GM10847 (cell line): ENCODE measurements around the gene SLCO6A1.

Source experiments
- POLR2A ChIP-seq: IDR thresholded peaks from 2 replicates; pipeline ENCODE4 v1.6.1; 2011; ENCODE audit not compliant: insufficient read length; ENCODE audit errors: extremely low read depth

Gene SLCO6A1, protein sequence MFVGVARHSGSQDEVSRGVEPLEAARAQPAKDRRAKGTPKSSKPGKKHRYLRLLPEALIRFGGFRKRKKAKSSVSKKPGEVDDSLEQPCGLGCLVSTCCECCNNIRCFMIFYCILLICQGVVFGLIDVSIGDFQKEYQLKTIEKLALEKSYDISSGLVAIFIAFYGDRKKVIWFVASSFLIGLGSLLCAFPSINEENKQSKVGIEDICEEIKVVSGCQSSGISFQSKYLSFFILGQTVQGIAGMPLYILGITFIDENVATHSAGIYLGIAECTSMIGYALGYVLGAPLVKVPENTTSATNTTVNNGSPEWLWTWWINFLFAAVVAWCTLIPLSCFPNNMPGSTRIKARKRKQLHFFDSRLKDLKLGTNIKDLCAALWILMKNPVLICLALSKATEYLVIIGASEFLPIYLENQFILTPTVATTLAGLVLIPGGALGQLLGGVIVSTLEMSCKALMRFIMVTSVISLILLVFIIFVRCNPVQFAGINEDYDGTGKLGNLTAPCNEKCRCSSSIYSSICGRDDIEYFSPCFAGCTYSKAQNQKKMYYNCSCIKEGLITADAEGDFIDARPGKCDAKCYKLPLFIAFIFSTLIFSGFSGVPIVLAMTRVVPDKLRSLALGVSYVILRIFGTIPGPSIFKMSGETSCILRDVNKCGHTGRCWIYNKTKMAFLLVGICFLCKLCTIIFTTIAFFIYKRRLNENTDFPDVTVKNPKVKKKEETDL

DNA sequence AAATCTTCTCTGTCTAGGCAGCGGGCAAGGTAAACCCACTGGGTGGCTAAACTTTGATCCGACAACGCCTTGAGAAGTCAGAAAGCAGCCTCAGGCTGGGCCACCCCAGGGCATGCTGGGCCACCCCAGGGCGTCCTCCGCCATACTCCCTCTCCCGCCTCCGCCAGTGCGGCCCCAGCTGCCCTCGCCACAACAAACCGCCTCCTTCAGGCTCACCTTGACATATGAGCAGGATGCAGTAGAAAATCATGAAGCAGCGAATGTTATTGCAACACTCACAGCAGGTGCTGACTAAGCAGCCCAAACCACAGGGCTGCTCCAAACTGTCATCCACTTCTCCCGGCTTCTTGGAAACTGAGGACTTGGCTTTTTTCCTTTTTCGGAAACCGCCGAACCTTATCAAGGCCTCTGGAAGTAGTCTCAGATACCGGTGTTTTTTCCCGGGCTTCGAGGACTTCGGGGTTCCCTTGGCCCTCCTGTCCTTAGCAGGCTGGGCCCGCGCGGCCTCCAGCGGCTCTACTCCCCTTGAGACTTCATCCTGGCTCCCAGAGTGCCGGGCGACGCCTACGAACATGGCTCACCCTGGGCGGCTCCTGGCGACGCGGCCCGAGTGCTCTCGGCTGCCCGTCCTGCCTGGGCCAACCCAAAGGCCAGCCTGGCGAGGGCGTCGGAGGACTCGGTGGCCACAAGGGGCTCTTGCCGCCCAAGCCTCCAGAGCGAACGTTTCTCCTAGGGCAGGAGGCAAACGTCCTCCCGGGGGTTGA lies at the start of gene SLCO6A1:
TSS of gene SLCO6A1 (minus strand) at position 731 of the 764 bp plus-strand sequence. CDS start at position 574, 157 bp downstream.
- no peak for TF ChIP-seq POLR2A

DNA sequence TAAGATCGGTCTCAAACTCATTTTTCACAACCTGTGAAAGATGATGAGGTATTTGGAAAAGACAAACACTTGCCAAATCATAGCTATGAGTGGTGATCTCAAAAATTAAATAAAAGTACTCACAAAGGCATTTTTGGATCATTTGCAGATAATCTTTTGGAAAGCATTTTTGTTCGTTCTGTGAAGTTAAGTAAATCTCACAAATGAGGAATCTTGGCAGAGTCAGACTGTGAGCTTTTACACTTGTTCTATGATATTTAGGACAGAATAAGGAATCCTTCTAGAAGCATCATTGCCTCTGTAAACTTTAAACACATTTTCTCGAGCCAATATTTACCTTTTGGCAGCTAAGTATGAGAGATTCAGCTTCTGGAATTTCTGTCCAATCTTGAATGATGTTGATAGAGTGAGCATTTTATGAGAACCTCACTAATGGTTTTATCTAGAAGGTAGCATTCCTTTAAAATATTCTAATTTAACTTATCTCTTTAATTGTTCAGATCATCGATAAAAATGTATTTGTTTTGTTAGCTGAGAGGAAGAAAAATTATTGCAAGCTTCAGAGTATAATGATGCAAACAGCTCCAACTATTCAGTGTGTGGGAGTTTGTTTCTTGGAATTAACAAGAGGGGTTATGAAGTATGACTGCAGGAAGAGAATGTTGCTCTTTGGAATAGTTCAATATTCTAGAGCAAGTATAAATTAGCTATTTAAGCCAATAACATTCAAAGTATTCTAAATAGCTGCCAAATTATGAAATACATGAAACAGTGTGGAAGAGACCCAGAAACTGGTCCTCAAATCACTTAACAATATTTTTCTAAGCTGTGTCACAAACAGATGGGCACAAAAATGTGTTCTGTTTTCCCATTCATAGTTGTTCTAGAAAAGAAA lies 48.6 kb upstream of the SLCO6A1 start:
- TF ChIP-seq POLR2A, result no peak

DNA sequence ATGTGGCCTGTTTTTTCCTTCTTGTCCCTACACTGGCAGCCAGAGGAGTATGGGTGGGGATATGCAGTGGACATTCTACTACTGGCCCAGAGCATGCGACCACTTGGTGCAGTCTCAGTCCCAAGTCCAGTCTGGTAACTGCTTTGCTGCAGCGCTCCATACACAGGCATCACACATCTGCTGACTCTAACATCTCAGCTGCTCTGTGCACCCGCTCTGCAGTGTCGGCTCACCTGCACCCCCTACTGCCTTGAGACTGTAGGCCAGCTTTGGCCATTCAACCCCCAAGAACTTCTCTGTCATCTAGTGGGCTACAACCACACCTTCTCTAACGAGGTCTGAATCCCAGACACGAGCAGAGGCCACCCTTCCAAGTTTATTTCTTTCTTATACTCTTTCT lies 46.4 kb upstream of the SLCO6A1 start:
- TF ChIP-seq POLR2A, result no peak

DNA sequence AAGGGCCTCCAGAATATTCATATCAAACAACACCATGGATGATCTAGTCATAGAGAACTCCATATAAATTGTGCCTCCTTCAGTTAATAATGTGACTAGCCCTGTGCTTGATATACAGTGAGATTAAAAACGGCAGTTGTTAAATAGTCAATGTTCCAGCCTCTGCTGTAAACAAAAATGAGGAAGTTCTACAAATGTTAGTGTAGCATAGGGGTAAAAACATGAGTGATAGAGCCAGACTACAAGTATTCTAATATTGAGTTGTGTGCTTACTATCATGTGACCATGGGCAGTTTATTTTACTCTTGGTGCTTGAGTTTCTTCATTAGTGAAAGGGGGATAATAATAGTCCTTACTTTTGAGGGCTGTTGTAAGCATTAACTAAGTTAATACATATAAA lies 43.3 kb upstream of the SLCO6A1 start:
- TF ChIP-seq POLR2A, result no peak

DNA sequence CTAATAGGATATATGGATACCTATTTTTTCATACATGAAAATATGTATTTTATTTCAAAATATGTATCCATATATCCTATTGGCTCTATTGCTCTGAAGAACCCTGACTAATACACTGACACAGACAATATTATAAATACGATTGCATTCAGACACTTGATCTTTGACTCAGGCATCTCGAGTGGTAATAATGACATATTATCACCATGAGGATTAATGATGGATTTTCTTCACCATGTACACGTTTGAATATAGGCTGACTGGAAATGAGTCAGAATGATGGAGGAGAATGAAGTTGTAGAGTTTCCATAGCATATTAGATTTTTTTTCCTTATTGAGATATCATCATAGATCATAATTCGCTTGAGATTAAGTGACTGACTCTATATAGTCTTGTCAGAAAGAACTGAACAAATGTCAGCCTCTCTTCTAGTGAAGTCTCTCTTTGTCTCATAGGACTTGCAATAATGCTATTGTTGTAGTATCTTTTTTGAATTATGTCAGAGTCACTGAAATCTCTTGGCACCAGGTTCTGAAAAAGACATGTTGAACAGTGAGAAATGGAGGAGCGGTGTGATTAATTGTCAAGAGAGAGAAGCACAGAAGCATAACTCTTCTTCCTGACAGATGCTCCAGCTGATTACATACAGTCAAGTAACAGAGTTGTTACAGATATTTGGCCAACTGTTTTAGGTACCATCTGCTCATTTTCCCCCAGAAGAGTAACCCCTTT lies 41.4 kb upstream of the SLCO6A1 start:
- TF ChIP-seq POLR2A, result no peak

DNA sequence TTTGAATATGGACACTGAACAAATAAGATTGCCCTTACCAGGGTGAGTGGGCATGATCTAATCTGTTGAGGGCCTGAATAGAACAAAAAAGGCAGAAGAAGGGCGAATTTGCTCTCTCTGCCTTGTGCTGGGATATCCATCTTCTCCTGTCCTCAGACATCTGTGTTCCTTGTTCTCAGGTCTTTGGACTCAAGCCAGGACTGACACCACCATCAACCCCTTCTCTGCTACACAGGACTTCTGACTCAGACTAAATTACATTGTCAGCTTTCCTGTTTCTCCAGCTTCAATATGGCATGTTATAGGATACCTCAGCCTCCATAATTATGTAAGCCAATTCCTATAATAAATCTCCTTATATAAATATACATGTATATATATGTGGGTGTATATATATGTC lies 40.8 kb upstream of the SLCO6A1 start:
- TF ChIP-seq POLR2A, result no peak

DNA sequence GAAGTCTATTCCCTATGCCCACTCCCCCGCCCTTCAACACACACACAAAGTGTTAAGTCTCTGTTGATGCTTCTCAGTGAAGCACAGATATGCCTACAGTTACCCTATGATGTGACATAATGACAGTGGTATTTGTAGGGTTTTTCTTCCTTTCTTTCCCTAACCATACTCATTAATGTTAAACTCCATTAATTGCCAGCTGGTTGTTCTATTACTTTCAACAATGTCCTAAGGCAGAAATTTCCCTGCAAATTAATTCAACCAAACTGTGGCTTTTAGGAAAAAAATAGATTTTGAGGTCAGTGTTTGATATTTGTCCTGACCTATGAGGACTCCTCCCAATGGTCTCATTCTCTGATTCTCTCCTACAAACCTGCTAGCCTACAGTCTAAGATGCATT lies 38.2 kb upstream of the SLCO6A1 start:
- TF ChIP-seq POLR2A, result no peak

DNA sequence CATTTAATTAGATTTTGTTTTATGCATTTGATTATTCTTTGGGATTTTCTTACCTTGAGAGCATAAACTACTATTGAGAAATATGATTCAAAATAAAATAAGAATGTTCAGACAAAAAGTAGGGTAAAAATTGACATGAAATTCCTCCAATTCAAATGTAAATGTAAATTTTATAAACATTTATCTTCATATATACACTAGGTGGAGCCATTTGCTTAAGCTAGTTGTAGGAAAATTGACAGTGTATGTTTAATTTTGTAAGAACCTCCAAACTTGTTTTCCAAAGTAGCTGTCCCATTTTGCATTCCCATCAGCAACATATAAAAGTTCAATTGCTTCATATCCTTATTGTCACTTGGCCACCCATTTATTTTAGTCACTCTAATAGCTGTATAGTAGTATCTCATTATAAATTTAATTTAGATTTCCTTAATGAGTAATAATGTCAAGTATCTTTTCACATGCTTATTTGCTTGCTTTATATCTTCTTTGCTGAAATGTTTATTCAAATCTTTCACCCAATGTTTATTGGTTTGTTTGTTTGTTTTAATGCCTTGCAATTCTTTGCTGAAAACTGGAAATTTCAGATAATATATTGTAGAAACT lies 37.6 kb upstream of the SLCO6A1 start:
- no peak for TF ChIP-seq POLR2A

DNA sequence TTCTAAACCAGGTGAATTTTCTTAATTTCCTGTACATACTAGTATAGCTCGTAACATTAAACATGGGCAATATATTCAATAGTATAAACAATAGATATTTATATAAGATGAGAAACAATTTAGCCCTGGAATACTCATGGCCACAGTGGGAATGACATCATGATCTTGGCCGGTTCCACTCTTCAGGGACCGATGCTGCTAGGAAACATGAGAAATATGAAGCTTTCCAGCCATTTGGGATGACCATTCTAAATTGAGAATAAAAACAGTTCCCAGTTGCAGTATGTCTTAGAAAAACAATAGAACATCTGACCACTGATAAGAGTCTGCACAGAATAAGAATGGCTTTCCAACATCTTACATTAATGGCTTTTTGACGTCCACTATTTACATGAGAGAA lies 33.3 kb upstream of the SLCO6A1 start:
- no peak for TF ChIP-seq POLR2A

DNA sequence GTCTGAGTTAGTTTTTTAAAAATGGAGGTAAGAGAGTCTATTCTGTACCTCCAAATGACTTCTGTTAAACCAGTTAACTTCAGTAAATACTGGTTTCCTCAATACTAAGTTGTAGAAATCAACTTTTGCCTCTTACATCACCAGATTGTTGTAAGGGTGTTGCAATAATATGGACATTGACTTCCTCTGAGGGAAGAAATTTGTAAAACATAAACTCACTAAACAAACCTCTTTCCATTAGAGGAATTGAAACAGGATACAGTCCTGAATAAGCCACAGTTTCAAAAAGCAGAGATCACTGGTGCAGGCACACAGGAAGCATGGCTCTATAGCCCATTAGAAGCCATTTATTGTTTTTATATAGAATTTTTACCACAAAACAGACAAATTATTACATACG lies 32.7 kb upstream of the SLCO6A1 start:
- no peak for TF ChIP-seq POLR2A

DNA sequence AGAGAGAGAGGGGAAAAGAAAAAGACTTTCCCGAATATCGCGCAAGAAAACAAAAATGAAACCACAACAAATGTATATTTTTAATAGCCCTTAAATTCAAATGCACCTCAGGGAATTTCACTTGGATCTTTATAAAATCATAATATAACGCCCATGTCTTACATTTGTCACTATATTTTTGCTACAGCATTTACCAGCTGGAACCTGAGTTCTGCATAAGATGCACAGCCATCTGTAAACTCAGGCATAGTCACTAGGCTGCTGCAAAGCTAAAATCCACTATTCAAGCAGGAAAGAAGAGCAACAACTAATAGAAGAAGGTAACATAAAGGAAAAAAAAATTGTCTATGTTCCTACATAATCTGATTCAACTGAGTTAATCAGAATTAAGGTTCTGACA lies 30.6 kb upstream of the SLCO6A1 start:
- TF ChIP-seq POLR2A, result no peak

DNA sequence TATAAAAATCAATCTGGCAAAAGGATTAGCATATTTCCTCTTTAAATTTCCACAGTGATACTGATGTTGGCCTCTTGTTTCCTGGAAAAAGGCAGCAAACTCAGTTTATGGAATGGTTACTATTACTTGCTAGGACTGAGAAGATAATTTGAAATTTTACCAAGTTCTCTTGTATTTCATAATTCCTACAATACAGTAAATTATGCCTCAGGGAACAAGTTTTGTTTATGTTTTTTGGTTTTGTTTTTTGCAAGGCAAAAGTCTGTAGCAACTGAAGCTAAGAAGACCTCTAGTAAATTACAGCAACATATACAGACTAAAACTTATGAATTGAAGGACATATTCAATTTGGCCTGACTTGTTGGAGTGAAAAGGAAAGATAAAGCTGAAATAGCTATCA lies 30.2 kb upstream of the SLCO6A1 start:
- TF ChIP-seq POLR2A, result no peak

DNA sequence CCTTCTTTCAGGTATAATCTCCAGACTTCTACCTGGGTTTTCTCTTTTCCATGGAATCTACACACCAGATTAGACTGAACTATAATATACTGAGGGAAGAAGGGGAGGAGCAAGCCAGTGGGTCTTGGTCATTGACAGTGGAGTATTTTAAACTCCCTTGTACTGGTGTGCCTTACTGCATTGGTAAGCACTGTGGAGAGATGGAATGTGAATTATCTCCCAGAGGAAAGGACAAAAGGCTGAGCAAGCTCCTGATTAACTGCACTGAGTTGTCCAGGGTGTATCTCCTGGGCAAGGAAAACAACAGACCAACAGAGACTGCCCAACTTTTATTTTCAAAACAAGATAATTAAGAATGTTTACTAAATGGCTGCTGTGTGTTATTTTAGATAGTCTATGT lies 29.8 kb upstream of the SLCO6A1 start:
- TF ChIP-seq POLR2A, result no peak

DNA sequence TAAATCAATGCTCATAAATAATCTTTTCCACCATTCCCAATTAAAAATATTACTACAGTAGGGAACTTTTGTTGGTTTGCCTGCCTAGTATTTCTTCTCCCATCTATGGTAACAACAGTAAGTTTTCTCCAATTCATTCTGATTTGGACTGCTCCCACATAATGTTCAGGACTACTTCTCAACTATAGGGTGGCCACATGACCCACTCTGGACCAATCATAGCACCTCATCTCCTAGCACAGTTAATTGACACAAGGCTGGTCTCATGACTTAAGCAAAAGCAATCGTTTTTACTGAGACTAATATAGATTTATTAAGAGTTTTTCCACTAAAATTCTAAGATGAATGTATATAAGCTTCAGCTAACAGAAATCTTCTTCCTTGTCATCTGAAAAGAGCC lies 28.7 kb upstream of the SLCO6A1 start:
- no peak for TF ChIP-seq POLR2A
